Measurements from ENCODE around the gene PLTP. TPM values are rescaled to one million over a fixed set of nuclear protein-coding genes. Genes with fewer than 3 reads are reported as not detected.

The PLTP gene
- total RNA-seq, 4 donors from 2014 or later, result 22.2 to 77.3 (median 37.3) TPM

GRCh38 chr20:45860560-45861220 lies 51.3 kb downstream of the PLTP start:
- DNase-seq (no peak), ATAC-seq (no peak)
- H3K4me3 ChIP-seq, result no peak overlapping the region
- H3K27ac ChIP-seq, result no peak overlapping the region
- intact Hi-C loops (cut with DNase I; ENCODE audit: low total_unique reads), result no loop called here
- in situ Hi-C loops (cut with MboI; ENCODE audit: low sequenced_read_pairs in 4 of 4), result no loop called here
- no peak for TF ChIP-seq POLR2A (IDR thresholded peaks at IDR 0.05)
- no peak for TF ChIP-seq CTCF (IDR thresholded peaks at IDR 0.05 in 4 of 5, conservative IDR thresholded peaks at IDR 0.05 in 1 of 5)
- peaks cover 23% of the 10 kb centered on the region in 2 donors for H3K4me1 ChIP-seq
- H3K9me3 ChIP-seq, result no peaks in the 10 kb centered on the region
- no peaks in the 10 kb centered on the region for H3K36me3 ChIP-seq
- no peaks in the 10 kb centered on the region for H3K27me3 ChIP-seq

GRCh38 chr20:45859916-45860315 lies 52.0 kb downstream of the PLTP start:
- Histone ChIP-seq H3K27me3 (no peaks in the 10 kb centered on the region), H3K27ac (no peak overlapping the region), H3K4me3 (no peak overlapping the region), H3K4me1 (peaks cover 31% of the 10 kb centered on the region in 2 donors), H3K9me3 (no peaks in the 10 kb centered on the region), H3K36me3 (no peaks in the 10 kb centered on the region)
- ATAC-seq (no peak), DNase-seq (no peak)
- intact Hi-C loops (cut with DNase I; ENCODE audit: low total_unique reads), result no loop called here
- TF ChIP-seq CTCF (IDR thresholded peaks at IDR 0.05 in 4 of 5, conservative IDR thresholded peaks at IDR 0.05 in 1 of 5) (no peak), POLR2A (IDR thresholded peaks at IDR 0.05) (no peak)
- in situ Hi-C loops (cut with MboI; ENCODE audit: low sequenced_read_pairs in 4 of 4), result no loop called here

- TF ChIP-seq POLR2A (IDR thresholded peaks at IDR 0.05), result no peak
Measured at GRCh38 chr20:45857882-45858216, 54.1 kb downstream of the PLTP start.

GRCh38 chr20:45857114-45857881 lies 54.7 kb downstream of the PLTP start, which contains the start of the genes ACOT8 and ZSWIM3:
Gene ACOT8 (minus strand): TSS chr20:45857392. CDS start chr20:45857315, 77 bp downstream.
Gene ZSWIM3 (plus strand): TSS chr20:45857614. CDS start chr20:45857826, 212 bp downstream.
- no peaks in the 10 kb centered on the region for H3K27me3 ChIP-seq
- peak within 1 kb of the TSS; percentile 83 to 88 (median 86) for H3K4me3 ChIP-seq
- TF ChIP-seq POLR2A (IDR thresholded peaks at IDR 0.05), result peak; percentile 69 to 76
- TF ChIP-seq CTCF (IDR thresholded peaks at IDR 0.05 in 4 of 5, conservative IDR thresholded peaks at IDR 0.05 in 1 of 5), result no peak
- H3K4me1 ChIP-seq, result peaks cover 38 to 39% of the 10 kb centered on the region in 2 donors
- intact Hi-C loops (cut with DNase I; ENCODE audit: low total_unique reads) (loop anchor here (1.0 to 2.0 kb wide), 3 partner anchors 22 to 58 kb away; partner anchors contain the start of gene ZSWIM1), in situ Hi-C loops (cut with MboI; ENCODE audit: low sequenced_read_pairs in 4 of 4) (no loop called here)
- ATAC-seq (peak; percentile 99 to 100), DNase-seq (peak; percentile 98 to 99)
- peaks cover 0 to 10% of the 10 kb centered on the region in 2 donors for H3K36me3 ChIP-seq
- no peaks in the 10 kb centered on the region for H3K9me3 ChIP-seq
- H3K27ac ChIP-seq, result peak within 1 kb of the TSS; percentile 82 to 93 (median 87)

More at GRCh38 chr20:45857882-45858216, 54.1 kb downstream of the PLTP start:
- peak overlapping the region; percentile 83 to 88 (median 86) for H3K4me3 ChIP-seq
- no peaks in the 10 kb centered on the region for H3K9me3 ChIP-seq
- peak overlapping the region; percentile 82 to 93 (median 87) for H3K27ac ChIP-seq
- H3K27me3 ChIP-seq, result no peaks in the 10 kb centered on the region
- H3K4me1 ChIP-seq, result peaks cover 38 to 39% of the 10 kb centered on the region in 2 donors
- DNase-seq (no peak), ATAC-seq (no peak)
- in situ Hi-C loops (cut with MboI; ENCODE audit: low sequenced_read_pairs in 4 of 4), result no loop called here
- intact Hi-C loops (cut with DNase I; ENCODE audit: low total_unique reads), result loop anchor here (1.0 to 2.0 kb wide), 3 partner anchors 23 to 59 kb away; partner anchors contain the start of gene ZSWIM1
- peaks cover 0 to 10% of the 10 kb centered on the region in 2 donors for H3K36me3 ChIP-seq

- intact Hi-C loops (cut with DNase I; ENCODE audit: low total_unique reads) (no loop called here), in situ Hi-C loops (cut with MboI; ENCODE audit: low sequenced_read_pairs in 4 of 4) (no loop called here)
- no peaks in the 10 kb centered on the region for H3K27me3 ChIP-seq
- H3K27ac ChIP-seq, result peak overlapping the region in 1 of 4 donors; percentile 44
- DNase-seq (no peak), ATAC-seq (no peak)
- no peak for TF ChIP-seq CTCF (IDR thresholded peaks at IDR 0.05 in 4 of 5, conservative IDR thresholded peaks at IDR 0.05 in 1 of 5)
- TF ChIP-seq POLR2A (IDR thresholded peaks at IDR 0.05), result no peak
- peaks cover 0 to 17% of the 10 kb centered on the region in 2 donors for H3K36me3 ChIP-seq
- no peak overlapping the region for H3K4me3 ChIP-seq
- peaks cover 30 to 37% of the 10 kb centered on the region in 2 donors for H3K4me1 ChIP-seq
- H3K9me3 ChIP-seq, result no peaks in the 10 kb centered on the region
Measured at GRCh38 chr20:45853484-45853883, 58.5 kb downstream of the PLTP start.

Measured in gastrocnemius medialis (tissue), 4 donors.